Spleen (tissue), 7 donors: ENCODE data around the gene CZIB.

Experiments used
- CTCF ChIP-seq, 11 experiments: fragments of 200-600 bp in 7 of 11; fragments of 450-650 bp in 4 of 11; sonication (generic) in 4 of 11; IDR thresholded peaks in 8 of 11; conservative IDR thresholded peaks in 3 of 11; 1 replicate in 7 of 11; 2 replicates in 4 of 11; pipeline versions ENCODE4 v1.4.0 to v1.8.0; 2016 to 2021; ENCODE audit warnings: antibody characterized with exemption in 11 of 11, inconsistent platforms in 4 of 11, mild to moderate bottlenecking in 1 of 11
- POLR2A ChIP-seq, 3 donors: fragments of 450-650 bp; IDR thresholded peaks; one replicate each; pipeline ENCODE4 v1.5.1; 2017; ENCODE audit warnings: antibody characterized with exemption in 3 of 3, mild to moderate bottlenecking in 1 of 3
- POLR2AphosphoS5 ChIP-seq, 3 donors: sonication (generic); formaldehyde crosslinking; IDR thresholded peaks; one replicate each; pipeline ENCODE4 v1.5.1; 2017; ENCODE audit warnings: antibody characterized with exemption in 3 of 3
- donor health status: DM: no; HTN: no; CAD: no; lungs with moderate emphysema.
- donor health status: DM: no; HTN: no; CAD: no.
- donor health status: DM: no; HTN: no; CAD: no.

DNA sequence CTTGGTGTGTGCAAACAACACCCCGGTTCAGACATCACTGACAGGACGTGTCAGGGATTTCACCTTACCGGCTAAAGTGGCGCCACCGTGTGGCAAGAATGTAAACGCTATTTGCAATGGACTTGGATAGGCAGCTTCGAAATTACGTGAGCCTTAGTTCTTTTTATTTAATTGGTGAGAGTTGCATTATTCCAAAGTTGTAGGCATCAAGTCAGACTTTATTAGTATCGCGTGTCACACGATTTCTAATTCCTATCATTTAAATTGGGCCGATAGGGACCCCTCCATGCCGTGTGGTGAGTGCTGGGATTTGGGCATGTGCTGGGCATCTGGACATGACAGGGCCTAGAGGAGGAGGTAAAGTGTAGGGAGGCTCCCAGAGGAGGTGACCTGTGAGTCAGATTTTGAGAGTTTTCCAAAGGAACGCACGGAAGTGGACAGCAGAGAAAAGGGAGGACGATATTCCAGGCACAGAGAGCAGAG lies 38.3 kb downstream of the CZIB start:
- peak; percentile 54 to 93 (median 86) for TF ChIP-seq CTCF (IDR thresholded peaks at IDR 0.05 in 8 of 11, conservative IDR thresholded peaks at IDR 0.05 in 3 of 11)
- TF ChIP-seq POLR2A (IDR thresholded peaks at IDR 0.05) = no peak
- no peak for TF ChIP-seq POLR2AphosphoS5 (IDR thresholded peaks at IDR 0.05)
